Measurements from ENCODE around the gene FARS2. TPM values are rescaled to one million over a fixed set of nuclear protein-coding genes. Genes with fewer than 3 reads are reported as not detected.

Gene FARS2
- total and polyA plus RNA-seq, 9 of the 15 experiments (the other 6 are each of a cell fraction or from before 2014, with no cell fraction given), result 16.5 to 62.2 (median 27.0) TPM

- Histone ChIP-seq H3K27ac (ENCODE audit: extremely low read depth, low read depth, low read length) (no peak overlapping the region), H3K79me2 (ENCODE audit: control insufficient read depth, insufficient read depth, low read length) (no peaks in the 10 kb centered on the region), H3K4me1 (replicated peaks in 1 of 2; ENCODE audit: control insufficient read depth in 2 of 2, insufficient read depth in 2 of 2, low read length in 2 of 2) (no peaks in the 10 kb centered on the region), H3K9me3 (replicated peaks; ENCODE audit: control insufficient read depth, insufficient read depth, low read depth, low read length) (no peaks in the 10 kb centered on the region), H4K20me1 (replicated peaks; ENCODE audit: control insufficient read depth, insufficient read depth, low read length) (no peaks in the 10 kb centered on the region), H2AFZ (ENCODE audit: low read depth, low read length) (no peak overlapping the region), H3K9ac (ENCODE audit: insufficient read depth in 1 of 2, low read depth in 2 of 2, low read length in 2 of 2) (no peak overlapping the region), H3K27me3 (ENCODE audit: control insufficient read depth in 2 of 2, insufficient read depth in 2 of 2, low read length in 2 of 2) (no peaks in the 10 kb centered on the region), H3K36me3 (ENCODE audit: control insufficient read depth, insufficient read depth, low read length) (no peaks in the 10 kb centered on the region), H3K4me2 (ENCODE audit: insufficient read depth, low read length) (no peak overlapping the region), H3K9me1 (ENCODE audit: control insufficient read depth, insufficient read depth, low read length) (no peaks in the 10 kb centered on the region), H3K4me3 (no peak overlapping the region)
- in situ Hi-C loops (cut with MboI), result no loop called here
- TF ChIP-seq, protein P1, sequence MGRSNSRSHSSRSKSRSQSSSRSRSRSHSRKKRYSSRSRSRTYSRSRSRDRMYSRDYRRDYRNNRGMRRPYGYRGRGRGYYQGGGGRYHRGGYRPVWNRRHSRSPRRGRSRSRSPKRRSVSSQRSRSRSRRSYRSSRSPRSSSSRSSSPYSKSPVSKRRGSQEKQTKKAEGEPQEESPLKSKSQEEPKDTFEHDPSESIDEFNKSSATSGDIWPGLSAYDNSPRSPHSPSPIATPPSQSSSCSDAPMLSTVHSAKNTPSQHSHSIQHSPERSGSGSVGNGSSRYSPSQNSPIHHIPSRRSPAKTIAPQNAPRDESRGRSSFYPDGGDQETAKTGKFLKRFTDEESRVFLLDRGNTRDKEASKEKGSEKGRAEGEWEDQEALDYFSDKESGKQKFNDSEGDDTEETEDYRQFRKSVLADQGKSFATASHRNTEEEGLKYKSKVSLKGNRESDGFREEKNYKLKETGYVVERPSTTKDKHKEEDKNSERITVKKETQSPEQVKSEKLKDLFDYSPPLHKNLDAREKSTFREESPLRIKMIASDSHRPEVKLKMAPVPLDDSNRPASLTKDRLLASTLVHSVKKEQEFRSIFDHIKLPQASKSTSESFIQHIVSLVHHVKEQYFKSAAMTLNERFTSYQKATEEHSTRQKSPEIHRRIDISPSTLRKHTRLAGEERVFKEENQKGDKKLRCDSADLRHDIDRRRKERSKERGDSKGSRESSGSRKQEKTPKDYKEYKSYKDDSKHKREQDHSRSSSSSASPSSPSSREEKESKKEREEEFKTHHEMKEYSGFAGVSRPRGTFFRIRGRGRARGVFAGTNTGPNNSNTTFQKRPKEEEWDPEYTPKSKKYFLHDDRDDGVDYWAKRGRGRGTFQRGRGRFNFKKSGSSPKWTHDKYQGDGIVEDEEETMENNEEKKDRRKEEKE (IDR thresholded peaks at IDR 0.05; ENCODE audit: borderline replicate concordance in 1 of 2, control insufficient read depth in 1 of 2, low read depth in 2 of 2, low read length in 1 of 2), result no peak
- TF ChIP-seq SMARCC2 (IDR thresholded peaks at IDR 0.05; ENCODE audit: low read depth), result no peak
- TF ChIP-seq MED1 (CRISPR knock-in tag; IDR thresholded peaks at IDR 0.05; ENCODE audit: borderline replicate concordance), result no peak
- POLR2A ChIA-PET, result no interaction called here
- intact Hi-C loops (cut with micrococcal nuclease), result no loop called here
- DNase-seq (ENCODE audit: extremely low read depth in 1 of 4, low spot score in 3 of 4) (no peak), FAIRE-seq (no peak), ATAC-seq (no peak)
- no TSS peak for BruUV-seq (replicated peaks)
- WGBS (ENCODE audit: insufficient coverage, low coverage, missing lambda C conversion rate), result 78% methylated on average over 3 of the region's 3 CpGs
- CTCF ChIA-PET (ENCODE audit: low intra/inter-chr PET ratio), result no interaction called here
Measured at GRCh38 chr6:5532941-5533340, 271.6 kb downstream of the FARS2 start.
